Spleen (tissue), 7 donors: ENCODE results near the gene HSF2BP.

Experiments
- CTCF ChIP-seq, 11 experiments: fragments of 200-600 bp in 7 of 11; fragments of 450-650 bp in 4 of 11; sonication (generic) in 4 of 11; IDR thresholded peaks in 8 of 11; conservative IDR thresholded peaks in 3 of 11; 1 replicate in 7 of 11; 2 replicates in 4 of 11; pipeline versions ENCODE4 v1.4.0 to v1.8.0; 2016 to 2021; ENCODE audit warnings: antibody characterized with exemption in 11 of 11, inconsistent platforms in 4 of 11, mild to moderate bottlenecking in 1 of 11
- POLR2A ChIP-seq, 3 donors: fragments of 450-650 bp; IDR thresholded peaks; one replicate each; pipeline ENCODE4 v1.5.1; 2017; ENCODE audit warnings: antibody characterized with exemption in 3 of 3, mild to moderate bottlenecking in 1 of 3
- donor health status: DM: no; HTN: no; CAD: no; lungs with moderate emphysema.
- donor health status: DM: no; HTN: no; CAD: no.
- donor health status: DM: no; HTN: no; CAD: no.

- TF ChIP-seq POLR2A (IDR thresholded peaks at IDR 0.05) (no peak), CTCF (IDR thresholded peaks at IDR 0.05 in 8 of 11, conservative IDR thresholded peaks at IDR 0.05 in 3 of 11) (peak; percentile 97 to 100 (median 99))
These were observed 12.6 kb downstream of the HSF2BP start for GRCh38 chr21:43646550-43647260.
